Nasal cavity respiratory epithelium epithelial cell of viscerocranial mucosa (primary cell): ENCODE measurements around the gene POC1A. TPM values are rescaled to one million over a fixed set of nuclear protein-coding genes. Genes with fewer than 3 reads are reported as not detected.

Source experiments
- total RNA-seq: library from RNA; depleted of rRNA; stranded (reverse); fragments of >200 nt; gene quantifications from 2 replicates; pipeline ENCODE4 v1.2.3, GENCODE V29; 2014

The POC1A gene
- 2.3 and 2.4 TPM in 2 replicates for total RNA-seq

DNA sequence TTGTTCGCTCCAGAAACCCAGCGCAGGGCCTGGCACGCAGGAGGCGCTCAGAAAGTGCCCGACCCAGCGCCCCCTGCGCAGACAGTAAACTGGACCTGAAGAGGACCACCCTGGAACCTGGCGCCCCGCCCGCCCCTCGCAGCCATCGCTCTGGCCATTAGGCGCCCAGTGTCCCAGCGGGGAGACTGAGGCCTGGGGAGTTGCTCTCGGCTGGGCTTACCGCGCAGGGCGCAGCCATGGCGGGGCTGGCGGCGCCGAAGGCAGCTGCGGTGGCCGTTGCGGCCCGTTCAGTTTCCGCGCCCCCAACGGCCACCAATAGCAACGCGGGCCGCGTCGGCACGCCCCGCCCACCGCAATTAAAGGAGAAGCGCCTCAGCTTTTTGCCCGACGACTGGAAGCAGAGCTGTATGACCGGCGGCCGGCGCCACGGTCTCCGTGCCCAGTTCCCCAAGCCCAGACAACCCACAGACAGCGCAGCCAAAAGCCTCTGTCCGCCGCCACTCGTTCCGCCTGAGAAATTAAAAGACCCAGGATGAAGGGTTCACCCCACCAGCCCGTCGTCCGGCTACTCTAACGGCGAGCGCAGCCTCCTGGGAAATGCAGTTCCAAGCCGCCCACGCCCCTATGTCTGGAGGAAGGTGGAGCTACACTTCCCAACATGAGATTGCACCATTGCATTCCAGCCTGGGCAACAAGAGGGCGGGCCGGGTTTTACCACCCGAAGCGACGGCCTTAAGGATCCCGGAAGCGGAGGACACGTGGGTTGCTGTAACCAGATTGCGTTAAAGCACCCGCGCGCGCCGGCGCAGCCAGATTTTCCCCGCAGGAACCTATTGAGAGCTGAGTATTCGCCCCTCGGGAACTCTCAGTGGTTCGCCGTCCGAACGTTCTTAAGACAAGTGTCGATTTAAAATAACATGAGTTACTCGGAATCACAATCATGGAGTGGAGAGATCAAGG lies at the start of gene POC1A:
Gene POC1A, minus strand, starts transcription at position 289 of the 960 bp plus-strand sequence. Its CDS starts 51 bp downstream, at position 238.

DNA sequence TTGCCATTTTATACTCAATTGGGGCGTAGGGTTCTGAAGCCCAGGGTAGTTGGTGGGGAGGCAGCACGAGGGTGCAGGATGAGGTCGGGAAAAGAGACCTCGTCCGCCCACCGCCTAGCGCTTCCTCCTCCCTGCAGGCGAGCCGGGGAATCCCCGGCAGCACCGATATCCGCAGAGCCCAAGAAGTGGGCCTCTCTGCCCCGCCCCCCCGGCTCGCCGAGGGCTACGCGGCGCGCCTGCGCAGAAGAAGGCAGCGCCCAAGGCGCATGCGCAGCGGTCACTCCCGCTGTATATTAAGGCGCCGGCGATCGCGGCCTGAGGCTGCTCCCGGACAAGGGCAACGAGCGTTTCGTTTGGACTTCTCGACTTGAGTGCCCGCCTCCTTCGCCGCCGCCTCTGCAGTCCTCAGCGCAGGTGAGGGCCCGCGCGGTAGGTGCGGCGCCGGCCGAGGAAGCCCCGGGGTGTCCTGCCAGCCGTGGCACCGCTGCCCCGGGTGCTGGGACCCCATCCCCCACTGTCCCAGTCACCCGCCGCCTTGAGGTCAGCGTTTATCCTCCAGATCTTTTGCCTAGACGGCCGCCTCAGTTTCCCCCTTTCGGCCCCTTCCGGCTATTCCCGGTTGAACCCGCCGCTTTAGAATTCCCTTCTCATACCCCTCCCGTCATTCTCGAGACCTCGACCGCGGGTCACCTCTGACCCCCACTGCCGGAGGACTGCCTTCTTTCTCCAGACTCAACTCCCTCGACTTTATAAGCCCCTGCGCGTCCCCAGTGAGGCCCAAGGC lies 43.8 kb upstream of the POC1A start, which contains the start of gene ALAS1:
Gene ALAS1, plus strand, starts transcription at position 319 of the 784 bp plus-strand sequence. CDS start 1,082 bp downstream, outside the sequence.

DNA sequence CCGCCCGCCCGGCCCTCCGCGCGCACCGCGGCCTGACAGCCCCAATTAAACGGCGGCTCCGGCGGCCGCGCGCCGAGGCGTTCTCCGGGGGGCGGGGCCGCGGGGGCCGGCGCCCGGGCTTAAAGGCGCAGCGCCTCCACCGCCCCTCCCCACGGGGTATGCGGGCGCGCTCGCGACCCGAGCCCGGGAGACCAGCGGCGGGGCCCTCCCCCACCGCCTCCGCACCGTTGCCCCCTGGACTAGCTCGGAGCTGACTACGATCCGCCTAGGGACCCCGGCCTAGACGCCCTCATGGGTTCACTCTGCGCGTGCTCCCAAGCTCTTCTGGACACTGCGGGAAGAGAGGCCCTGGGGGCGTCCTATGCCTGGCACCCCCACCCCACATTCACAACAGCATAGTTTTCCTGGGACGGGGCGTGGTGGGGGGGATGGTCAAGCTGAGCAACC lies 97.7 kb downstream of the POC1A start, which contains the start of gene DUSP7:
Gene DUSP7, minus strand, starts transcription at position 51 of the 447 bp plus-strand sequence. CDS start 205 bp downstream, outside the sequence.

Other genes with a start within 250 kb of the POC1A start
- gene RRP9, start 212.5 kb downstream of the POC1A start, total RNA-seq, result 38.3 and 40.7 TPM in 2 replicates
- 3.1 and 13.2 TPM in 2 replicates for gene PARP3, start 212.1 kb downstream of the POC1A start, total RNA-seq
- gene GPR62, start 199.0 kb downstream of the POC1A start, total RNA-seq, result under 0.01 TPM in 1 of 2 replicates, not detected in the other
- 10.3 and 14.7 TPM in 2 replicates for gene PCBP4, start 187.0 kb downstream of the POC1A start, total RNA-seq
- 16.4 and 27.0 TPM in 2 replicates for gene ABHD14B, start 180.4 kb downstream of the POC1A start, total RNA-seq
- 1.7 and 2.5 TPM in 2 replicates for gene ABHD14A, start 179.4 kb downstream of the POC1A start, total RNA-seq
- 56.2 and 72.1 TPM in 2 replicates for gene ACY1, start 170.9 kb downstream of the POC1A start, total RNA-seq
- gene RPL29, start 158.5 kb downstream of the POC1A start, total RNA-seq, result 839 and 989 TPM in 2 replicates
- 53.3 and 110 TPM in 2 replicates for gene DUSP7, start 97.9 kb downstream of the POC1A start, total RNA-seq
- gene ALAS1, start 43.7 kb upstream of the POC1A start, total RNA-seq, result 56.0 and 63.2 TPM in 2 replicates
- 0.07 TPM in 1 of 2 replicates, not detected in the other for gene TLR9, start 71.2 kb upstream of the POC1A start, total RNA-seq
- gene TWF2, start 84.7 kb upstream of the POC1A start, total RNA-seq, result 37.3 and 51.0 TPM in 2 replicates
- 2.7 and 8.1 TPM in 2 replicates for gene PPM1M, start 91.3 kb upstream of the POC1A start, total RNA-seq
- 84.8 and 99.4 TPM in 2 replicates for gene WDR82, start 124.2 kb upstream of the POC1A start, total RNA-seq
- gene GLYCTK, start 133.4 kb upstream of the POC1A start, total RNA-seq, result 2.4 and 6.2 TPM in 2 replicates
- 0.68 and 1.9 TPM in 2 replicates for gene DNAH1, start 161.9 kb upstream of the POC1A start, total RNA-seq